ENCODE data around the gene CYP2W1. TPM values are rescaled to one million over a fixed set of nuclear protein-coding genes. Genes with fewer than 3 reads are reported as not detected.

Gene CYP2W1
- total and polyA plus RNA-seq, 10 of the 15 experiments (the other 5 are each of a cell fraction or from before 2014, with no cell fraction given) = not detected

DNA sequence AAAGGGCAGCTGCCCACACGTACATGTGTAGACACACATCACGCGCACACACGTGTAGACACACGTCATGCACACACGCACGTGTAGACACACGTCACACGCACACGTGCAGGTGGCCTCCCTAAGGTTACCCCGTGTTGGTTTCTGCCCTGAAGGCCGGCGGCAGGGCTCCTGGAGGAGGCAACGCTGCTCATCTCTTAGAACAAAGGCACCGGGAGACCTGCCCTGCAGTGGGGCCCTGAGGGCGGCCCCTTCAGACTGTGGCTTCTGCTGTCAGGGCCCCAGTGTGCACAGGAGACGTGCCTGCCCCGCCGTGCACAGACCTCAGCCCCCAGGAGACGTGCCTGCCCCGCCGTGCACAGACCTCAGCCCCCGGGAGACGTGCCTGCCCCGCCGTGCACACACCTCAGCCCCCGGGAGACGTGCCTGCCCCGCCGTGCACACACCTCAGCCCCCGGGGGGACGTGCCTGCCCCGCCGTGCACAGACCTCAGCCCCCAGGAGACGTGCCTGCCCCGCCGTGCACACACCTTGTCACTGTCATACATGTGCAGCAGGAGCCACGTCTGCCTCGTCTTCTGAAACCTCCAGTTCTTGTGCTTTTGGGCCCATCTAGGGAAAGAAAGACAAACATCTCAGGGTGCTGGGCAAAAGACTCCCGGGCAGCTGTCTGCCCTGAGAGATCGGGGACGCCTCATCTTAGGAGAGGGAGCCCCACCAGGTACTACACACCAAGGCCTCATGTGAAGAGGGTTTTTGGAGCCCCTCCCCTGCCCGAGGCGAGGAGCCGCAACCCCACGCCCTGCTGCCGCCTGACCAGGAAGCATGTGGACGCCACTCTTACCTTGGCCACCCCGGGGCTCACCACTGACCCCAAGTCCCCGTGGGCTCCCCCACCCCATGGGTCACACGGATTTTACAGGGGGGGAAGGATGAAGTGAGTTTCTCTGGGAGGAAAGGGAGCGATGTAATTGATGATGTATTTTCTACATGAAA is 17.3 kb downstream of the CYP2W1 start (continued):
- TF ChIP-seq, protein P1, sequence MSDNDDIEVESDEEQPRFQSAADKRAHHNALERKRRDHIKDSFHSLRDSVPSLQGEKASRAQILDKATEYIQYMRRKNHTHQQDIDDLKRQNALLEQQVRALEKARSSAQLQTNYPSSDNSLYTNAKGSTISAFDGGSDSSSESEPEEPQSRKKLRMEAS (IDR thresholded peaks at IDR 0.05; ENCODE audit: low read depth, low read length) = 0 out of 2 replicates have a peak, but pooled peaks have one; percentile 26
- TF ChIP-seq HDGF (IDR thresholded peaks at IDR 0.05) = no peak
- no peak; the same call in 1 of the 2 replicates for TF ChIP-seq NR2F1 (conservative IDR thresholded peaks at IDR 0.05)
- TF ChIP-seq CHD4 (IDR thresholded peaks at IDR 0.05) = no peak
- peak in 1 of 2 experiments; percentile 31; a peak in 1 of 4 replicates for TF ChIP-seq EP300 (IDR thresholded peaks at IDR 0.05; ENCODE audit: borderline replicate concordance in 1 of 2, control insufficient read depth in 1 of 2, low read depth in 2 of 2, low read length in 2 of 2)
- TF ChIP-seq CREM (IDR thresholded peaks at IDR 0.05; ENCODE audit: low read depth) = peak; percentile 91
- no peak for TF ChIP-seq TARDBP (IDR thresholded peaks at IDR 0.05; ENCODE audit: borderline replicate concordance)
- no peak for TF ChIP-seq RB1 (IDR thresholded peaks at IDR 0.05; ENCODE audit: borderline replicate concordance)
- TF ChIP-seq HDAC6 (IDR thresholded peaks at IDR 0.05; ENCODE audit: unreplicated experiment) = no peak
- TF ChIP-seq, protein P2, sequence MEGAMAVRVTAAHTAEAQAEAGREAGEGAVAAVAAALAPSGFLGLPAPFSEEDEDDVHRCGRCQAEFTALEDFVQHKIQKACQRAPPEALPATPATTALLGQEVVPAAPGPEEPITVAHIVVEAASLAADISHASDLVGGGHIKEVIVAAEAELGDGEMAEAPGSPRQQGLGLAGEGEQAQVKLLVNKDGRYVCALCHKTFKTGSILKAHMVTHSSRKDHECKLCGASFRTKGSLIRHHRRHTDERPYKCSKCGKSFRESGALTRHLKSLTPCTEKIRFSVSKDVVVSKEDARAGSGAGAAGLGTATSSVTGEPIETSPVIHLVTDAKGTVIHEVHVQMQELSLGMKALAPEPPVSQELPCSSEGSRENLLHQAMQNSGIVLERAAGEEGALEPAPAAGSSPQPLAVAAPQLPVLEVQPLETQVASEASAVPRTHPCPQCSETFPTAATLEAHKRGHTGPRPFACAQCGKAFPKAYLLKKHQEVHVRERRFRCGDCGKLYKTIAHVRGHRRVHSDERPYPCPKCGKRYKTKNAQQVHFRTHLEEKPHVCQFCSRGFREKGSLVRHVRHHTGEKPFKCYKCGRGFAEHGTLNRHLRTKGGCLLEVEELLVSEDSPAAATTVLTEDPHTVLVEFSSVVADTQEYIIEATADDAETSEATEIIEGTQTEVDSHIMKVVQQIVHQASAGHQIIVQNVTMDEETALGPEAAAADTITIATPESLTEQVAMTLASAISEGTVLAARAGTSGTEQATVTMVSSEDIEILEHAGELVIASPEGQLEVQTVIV (IDR thresholded peaks at IDR 0.05; ENCODE audit: borderline replicate concordance, partially characterized antibody) = no peak
- TF ChIP-seq EZH2 (IDR thresholded peaks at IDR 0.05; ENCODE audit: borderline replicate concordance, control insufficient read depth, low read depth, low read length) = no peak
- TF ChIP-seq NR2C1 (IDR thresholded peaks at IDR 0.05) = no peak
- peak; percentile 9 for TF ChIP-seq SP1 (IDR thresholded peaks at IDR 0.05; ENCODE audit: low read depth, low read length)
- TF ChIP-seq, protein P3, sequence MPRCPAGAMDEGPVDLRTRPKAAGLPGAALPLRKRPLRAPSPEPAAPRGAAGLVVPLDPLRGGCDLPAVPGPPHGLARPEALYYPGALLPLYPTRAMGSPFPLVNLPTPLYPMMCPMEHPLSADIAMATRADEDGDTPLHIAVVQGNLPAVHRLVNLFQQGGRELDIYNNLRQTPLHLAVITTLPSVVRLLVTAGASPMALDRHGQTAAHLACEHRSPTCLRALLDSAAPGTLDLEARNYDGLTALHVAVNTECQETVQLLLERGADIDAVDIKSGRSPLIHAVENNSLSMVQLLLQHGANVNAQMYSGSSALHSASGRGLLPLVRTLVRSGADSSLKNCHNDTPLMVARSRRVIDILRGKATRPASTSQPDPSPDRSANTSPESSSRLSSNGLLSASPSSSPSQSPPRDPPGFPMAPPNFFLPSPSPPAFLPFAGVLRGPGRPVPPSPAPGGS (IDR thresholded peaks at IDR 0.05; ENCODE audit: borderline replicate concordance, insufficient read depth, low read depth, low read length, poor library complexity, severe bottlenecking) = peak; percentile 5
- TF ChIP-seq, protein P4, sequence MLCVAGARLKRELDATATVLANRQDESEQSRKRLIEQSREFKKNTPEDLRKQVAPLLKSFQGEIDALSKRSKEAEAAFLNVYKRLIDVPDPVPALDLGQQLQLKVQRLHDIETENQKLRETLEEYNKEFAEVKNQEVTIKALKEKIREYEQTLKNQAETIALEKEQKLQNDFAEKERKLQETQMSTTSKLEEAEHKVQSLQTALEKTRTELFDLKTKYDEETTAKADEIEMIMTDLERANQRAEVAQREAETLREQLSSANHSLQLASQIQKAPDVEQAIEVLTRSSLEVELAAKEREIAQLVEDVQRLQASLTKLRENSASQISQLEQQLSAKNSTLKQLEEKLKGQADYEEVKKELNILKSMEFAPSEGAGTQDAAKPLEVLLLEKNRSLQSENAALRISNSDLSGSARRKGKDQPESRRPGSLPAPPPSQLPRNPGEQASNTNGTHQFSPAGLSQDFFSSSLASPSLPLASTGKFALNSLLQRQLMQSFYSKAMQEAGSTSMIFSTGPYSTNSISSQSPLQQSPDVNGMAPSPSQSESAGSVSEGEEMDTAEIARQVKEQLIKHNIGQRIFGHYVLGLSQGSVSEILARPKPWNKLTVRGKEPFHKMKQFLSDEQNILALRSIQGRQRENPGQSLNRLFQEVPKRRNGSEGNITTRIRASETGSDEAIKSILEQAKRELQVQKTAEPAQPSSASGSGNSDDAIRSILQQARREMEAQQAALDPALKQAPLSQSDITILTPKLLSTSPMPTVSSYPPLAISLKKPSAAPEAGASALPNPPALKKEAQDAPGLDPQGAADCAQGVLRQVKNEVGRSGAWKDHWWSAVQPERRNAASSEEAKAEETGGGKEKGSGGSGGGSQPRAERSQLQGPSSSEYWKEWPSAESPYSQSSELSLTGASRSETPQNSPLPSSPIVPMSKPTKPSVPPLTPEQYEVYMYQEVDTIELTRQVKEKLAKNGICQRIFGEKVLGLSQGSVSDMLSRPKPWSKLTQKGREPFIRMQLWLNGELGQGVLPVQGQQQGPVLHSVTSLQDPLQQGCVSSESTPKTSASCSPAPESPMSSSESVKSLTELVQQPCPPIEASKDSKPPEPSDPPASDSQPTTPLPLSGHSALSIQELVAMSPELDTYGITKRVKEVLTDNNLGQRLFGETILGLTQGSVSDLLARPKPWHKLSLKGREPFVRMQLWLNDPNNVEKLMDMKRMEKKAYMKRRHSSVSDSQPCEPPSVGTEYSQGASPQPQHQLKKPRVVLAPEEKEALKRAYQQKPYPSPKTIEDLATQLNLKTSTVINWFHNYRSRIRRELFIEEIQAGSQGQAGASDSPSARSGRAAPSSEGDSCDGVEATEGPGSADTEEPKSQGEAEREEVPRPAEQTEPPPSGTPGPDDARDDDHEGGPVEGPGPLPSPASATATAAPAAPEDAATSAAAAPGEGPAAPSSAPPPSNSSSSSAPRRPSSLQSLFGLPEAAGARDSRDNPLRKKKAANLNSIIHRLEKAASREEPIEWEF (IDR thresholded peaks at IDR 0.05; ENCODE audit: insufficient replicate concordance, low read depth, low read length) = no peak
- 0 out of 2 replicates have a peak, but pooled peaks have one; percentile 25 for TF ChIP-seq NBN (IDR thresholded peaks at IDR 0.05)
- TF ChIP-seq ZNF217 (IDR thresholded peaks at IDR 0.05) = no peak
- TF ChIP-seq PAX8 (IDR thresholded peaks at IDR 0.05) = no peak
- no peak for TF ChIP-seq STAT3 (IDR thresholded peaks at IDR 0.05; ENCODE audit: low read depth, low read length)
